HG03095 (cell line): ENCODE measurements around the gene SIDT1.
"Not testable (repeated sequence)": the region's sequence is repeated elsewhere in the genome, so short reads cannot be mapped to it uniquely, and the experiment has no call there.

ENCODE experiments used
- ATAC-seq: cut with Tn5 transposase; IDR thresholded peaks from one replicate; pipeline ENCODE4 v1.9.1; 2021; ENCODE audit warnings: moderate library complexity; ENCODE audit not compliant: unreplicated experiment

Gene SIDT1

DNA sequence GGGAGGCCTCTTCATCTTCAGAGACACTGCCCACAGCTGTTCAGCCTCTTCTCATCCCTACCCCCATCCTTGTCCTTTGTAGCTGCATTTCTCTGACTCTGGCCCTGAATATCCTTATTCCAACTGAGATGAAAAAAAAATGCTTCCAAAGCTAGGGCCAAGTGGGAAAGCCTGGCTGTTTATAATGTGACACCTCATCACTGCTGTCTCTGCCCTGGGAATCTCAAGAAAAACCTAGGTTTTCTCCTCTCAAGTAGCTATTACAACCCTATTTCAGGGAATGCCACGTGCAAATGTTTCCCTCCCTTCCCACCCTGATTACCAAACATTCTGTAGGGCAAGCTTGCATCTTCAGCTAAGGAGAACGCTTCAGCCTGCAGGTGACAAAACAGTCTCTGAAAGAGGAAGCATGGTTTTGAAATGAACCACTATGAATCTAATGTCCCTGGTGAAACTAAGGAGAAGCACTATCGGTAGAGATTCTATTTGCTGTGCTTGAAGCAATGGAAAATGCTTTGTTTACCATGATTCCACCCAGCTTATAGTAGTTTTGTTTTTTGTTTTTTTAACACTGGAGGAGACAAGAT is 98.7 kb downstream of the SIDT1 start:
- ATAC-seq = no peak

DNA sequence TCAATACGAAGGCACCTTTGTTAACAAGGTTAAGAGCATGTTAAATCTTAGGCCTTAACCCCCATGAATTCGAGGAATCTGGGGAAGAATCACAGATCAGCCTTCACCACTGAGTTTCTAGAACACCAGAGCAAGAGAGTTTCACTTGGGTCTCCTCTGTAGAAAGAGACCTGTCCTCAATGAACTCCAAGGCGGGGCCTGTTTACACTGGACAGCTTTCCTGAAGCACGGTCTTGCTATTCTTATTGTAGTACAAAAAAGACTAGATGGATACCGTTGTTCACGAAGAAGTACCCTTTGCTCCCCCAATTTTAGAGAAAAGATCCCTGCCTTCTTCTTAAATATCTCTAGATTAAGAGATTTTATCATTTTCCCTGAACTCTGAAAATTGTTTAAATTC is 99.2 kb downstream of the SIDT1 start:
- no peak for ATAC-seq

DNA sequence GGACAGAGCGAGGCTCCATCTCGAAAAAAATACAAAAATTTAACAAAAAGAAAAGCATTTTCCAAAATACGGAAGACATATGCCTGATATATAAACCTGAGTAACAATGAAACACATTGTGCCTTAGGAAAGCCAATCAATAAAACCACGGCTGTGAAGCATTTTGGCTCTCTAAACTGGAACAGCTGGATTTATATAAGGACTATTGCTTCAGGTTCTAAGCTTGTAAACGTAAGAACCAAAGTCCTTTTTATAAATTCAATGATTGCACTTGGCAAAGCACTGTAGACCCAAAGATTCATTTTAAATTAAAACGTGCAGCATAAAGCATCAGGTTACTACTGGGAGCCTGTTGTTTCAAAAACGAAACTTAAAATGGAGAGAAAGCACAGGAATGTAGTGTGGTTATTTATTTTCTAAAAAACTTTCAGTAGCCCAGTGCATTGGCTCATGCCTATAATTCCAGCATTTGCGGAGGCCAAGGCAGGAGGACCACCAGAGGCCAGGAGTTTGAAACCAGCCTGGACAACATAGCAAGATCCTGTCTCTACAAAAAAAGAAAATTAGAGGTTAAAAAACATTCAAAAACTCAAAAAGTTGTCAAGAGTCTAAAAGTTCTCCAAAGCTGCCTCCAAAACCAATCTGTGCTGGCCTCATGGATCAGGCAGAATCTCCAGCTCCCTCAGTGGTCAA is 102.6 kb downstream of the SIDT1 start:
- ATAC-seq = no peak

DNA sequence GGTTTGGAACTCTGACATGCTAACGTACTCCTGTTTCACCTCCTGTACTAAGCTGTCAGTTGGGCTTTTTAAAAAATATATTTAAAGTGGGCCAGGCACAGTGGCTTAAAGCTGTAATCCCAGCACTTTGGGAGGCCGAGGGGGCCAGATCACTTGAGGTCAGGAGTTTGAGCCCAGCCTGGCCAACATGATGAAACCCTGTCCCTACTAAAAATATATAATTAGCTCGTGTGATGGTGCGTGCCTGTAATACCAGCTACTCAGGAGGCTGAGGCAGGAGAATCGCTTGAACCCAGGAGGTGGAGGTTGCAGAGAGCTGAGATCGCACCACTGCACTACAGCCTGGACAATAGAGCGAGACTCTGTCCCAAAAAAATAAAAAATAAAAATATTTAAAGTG is 103.7 kb downstream of the SIDT1 start:
- not testable (repeated sequence) for ATAC-seq

DNA sequence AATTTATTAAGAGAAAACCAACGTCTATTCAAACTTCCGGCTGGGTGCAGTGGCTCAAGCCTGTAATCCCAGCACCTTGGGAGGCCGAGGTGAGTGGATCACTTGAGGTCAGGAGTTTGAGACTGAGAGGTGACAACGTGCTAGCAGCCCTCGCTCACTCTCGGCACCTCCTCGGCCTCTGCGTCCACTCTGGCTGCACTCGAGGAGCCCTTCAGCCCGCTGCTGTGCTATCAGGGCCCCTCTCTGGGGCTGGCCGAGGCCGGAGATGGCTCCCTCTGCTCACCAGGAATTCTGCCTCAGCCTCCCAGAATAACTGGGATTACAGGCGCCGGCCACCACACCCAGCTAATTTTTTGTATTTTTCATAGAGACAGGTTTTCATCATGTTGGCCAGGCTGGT is 105.4 kb downstream of the SIDT1 start:
- no peak for ATAC-seq

DNA sequence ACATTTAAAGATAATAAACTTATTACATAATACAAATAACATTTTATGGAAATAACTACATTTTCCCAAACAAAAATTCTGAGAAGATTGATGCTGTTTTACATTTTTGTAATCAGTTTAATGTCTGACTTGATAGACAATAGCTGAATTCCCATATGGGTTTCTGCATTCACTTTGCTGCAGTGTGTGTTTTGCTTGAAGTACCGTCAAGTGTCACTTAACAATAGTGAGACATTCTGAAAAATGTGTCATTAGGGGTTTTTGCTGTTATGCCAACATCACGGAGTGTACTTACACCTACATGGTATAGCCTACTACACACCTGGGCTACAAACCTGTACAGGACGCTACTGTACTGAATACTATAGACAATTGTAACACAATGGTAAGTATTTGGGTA is 106.6 kb downstream of the SIDT1 start:
- no peak for ATAC-seq

DNA sequence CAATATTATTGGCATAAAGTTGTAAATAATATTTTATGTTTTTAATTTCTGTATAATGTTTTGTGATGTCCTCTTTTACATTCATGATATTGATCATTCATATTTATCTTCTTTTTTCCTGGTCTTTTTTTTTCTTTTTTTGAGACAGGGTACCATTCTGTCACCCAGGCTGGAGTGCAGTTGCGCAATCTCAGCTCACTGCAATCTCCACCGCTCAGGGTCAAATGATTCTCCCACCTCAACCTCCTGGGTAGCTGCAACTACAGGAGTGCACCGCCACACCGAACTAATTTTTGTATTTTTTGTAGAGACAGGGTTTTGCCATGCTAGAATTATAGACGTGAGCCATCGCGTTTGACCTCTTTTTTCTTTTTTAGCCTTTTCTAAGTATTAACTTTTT is 111.2 kb downstream of the SIDT1 start:
- ATAC-seq = no peak

DNA sequence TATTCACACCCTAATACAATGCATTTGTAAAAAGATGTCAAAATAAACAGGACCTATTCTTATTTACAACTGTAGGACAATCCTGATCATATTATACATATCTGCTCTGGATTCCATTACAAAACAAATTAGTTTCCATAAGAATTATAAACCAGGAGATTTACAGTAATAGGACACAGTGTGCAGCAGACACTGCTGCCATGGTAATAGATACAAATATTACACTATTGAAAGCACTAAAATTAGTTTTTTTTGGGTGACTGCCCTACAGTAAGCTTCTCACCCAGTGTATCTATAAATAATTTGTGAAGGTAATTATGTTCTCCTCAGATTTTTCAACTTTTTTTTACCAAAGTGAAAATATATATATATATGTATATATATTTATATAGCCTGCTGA is 116.2 kb downstream of the SIDT1 start:
- ATAC-seq = no peak

DNA sequence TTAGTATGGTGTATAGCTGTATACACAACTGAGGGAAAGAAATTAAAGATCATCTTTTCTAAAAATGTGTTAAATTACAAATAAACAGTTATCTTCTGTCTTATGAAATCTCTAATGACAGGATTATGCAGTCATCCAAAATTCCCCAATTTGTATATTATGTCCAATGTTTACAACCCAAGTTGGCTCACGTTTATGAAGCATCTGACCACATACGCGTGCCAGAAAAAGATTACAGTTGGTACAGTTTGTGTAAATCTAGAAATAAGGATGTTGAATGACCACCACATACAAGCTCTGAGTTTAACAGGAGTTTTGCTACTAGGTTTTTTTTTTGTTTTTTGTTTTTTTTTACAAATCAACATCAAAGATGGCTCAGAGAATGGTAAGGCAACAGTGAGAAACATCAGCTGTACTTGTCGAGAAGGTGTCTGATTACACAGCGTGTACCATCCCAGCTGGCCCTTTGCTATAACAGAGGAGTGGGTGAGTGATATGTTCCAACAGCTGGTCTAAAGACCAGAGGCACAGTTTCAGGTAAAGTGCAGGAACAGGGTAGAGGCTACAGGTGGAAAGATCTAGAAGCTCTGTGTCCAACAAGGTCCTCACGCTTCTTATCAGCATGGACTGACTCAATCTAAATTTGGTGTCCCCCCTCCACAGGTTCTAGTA is 117.0 kb downstream of the SIDT1 start:
- no peak for ATAC-seq

DNA sequence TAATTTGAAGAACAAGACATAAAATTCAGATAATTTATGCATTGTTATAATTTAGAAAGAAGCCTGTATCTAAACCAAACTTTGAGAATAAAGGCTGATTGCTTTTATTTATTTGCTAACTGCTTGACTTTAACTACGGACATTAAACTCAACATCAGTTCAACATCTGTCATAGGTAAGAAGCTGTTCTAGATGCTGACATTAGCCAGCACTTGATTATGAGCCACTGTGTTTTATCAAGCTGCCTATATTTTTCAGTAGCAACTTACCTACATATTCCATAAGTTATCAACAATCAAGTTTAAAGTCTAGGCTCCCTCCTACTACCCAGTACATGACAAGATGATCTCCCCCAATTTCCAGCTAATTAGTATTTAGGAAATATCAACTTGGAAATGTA is 122.0 kb downstream of the SIDT1 start:
- no peak for ATAC-seq

DNA sequence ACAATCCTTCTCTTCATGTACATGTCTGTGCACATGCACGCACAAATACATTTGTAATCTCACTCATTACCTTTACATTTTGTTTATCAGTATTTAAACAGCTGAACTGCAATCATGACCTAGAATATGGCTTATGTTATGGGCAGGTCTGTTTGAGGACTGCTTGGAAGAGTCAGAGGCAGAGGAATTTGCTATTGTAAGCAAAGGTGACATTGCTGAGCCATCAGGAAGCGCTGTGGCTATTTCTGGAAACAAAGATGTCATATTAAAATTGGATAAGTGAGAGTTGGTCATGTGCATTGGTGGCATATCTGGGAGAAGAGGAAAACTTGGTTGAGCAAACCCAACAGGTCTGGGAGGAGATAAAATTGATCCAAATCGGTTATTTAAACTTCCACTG is 122.5 kb downstream of the SIDT1 start:
- ATAC-seq = no peak

DNA sequence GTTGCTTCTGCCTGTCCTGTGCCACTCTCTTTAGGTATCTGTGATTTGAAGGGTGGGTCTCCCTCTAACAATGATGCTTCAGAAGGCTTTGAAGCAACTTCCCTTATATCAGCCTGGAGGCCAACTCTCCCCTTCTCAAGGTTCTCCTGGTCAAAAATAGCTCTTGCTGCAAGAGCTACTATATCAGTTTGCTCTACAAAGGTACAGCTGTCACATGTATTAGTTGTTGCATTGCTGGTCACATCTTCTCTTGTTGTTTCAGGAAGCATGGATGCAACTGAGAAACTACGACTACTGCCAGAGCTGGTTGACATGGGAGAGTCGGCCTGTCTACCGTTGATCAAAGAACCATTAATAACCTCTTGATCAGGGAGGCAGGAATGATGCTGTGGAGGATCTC is 125.8 kb downstream of the SIDT1 start:
- no peak for ATAC-seq

DNA sequence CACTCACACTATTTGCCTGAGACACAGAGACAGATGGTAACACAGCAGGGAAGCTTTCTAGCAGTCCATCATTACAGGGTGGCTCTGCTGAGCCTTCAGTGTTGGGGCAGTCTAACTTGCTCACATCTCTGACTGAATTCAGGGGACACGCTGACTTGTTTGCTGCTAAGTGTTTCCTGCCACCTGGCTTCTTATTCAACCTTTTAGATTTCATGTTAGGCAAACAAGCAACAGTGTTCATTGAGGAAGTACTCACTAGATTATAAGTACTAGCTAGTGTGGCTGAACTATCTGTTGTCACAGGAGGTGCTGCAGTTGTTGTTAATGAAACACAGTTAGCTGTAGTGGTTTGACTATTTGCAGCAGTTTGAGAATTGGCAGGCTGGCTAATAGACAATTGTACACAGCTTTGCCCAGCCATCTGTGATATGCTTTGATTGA is 126.8 kb downstream of the SIDT1 start:
- no peak for ATAC-seq

DNA sequence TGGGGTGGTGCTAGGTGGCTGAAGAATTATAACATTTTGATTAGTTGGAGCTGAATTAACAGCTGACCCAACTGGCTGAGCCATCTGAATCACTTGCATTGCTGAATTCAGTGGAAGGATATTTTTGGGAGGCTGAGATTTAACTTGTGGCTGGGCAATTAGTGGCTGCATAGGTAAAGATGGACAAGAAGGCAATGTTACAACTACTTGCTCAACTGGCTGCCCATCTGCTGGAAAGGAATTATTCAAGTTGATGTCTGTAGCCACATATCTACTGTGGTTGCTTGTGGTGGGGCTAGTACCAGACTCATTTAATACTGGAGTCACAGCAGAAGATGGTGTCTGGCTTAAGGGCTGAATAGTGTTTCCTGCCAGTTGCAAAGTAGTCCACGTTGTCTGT is 127.6 kb downstream of the SIDT1 start:
- no peak for ATAC-seq

DNA sequence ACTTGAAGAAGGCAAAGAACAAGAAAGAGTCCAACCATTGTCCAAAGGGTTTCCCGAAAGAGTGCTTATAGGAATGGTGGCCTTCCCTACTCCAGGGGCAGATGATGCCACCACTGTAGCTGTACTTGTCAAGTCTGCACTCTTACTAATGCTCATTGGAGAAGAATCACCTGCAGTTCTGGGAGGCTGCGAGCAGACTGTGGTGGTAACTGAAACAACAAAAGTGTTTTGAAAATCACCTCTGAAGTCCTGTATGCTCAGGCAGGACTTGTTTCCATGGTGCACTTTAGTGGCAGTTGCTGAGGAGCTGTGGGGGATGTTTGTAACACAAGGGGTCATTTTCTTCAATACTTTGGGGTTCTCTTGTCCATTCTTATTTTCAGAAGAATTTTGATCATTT is 128.1 kb downstream of the SIDT1 start:
- no peak for ATAC-seq

DNA sequence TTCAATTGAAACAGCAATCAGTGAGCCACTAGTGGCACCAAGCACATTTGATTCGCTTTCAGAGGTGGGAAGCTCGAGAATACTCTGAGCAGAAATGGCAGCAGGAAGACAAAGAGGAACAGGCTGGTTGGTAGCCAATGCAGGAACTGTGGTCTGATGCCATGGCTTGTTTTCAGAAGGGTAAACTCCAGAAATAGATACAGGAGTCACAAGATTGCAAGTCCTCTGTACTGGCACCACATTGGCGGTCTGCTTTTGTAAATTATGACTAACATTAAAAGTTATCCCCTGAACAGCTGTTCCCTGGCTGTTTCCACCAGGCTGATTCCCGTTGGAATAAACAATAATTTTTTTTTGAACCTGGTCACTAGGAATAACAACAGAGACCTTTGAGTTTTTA is 128.5 kb downstream of the SIDT1 start:
- ATAC-seq = no peak

DNA sequence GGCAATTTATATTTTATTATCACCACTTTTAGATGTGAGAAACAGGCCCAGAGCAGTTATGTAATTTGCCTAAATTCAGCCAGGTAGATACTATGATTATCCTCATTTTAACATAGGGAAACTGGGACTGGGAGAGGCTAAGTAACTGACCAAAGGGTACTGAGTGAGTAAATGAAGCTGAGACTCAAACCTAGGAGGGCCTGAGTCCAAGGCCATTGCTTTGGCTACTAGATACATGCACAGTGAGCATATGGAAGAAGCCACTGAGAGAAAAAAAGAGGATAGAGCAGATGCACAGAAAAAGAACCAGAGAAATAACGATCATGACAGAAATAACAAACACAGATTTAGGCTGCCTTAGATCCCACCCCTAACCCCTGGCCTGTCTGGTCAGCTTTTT is 130.5 kb downstream of the SIDT1 start:
- no peak for ATAC-seq

DNA sequence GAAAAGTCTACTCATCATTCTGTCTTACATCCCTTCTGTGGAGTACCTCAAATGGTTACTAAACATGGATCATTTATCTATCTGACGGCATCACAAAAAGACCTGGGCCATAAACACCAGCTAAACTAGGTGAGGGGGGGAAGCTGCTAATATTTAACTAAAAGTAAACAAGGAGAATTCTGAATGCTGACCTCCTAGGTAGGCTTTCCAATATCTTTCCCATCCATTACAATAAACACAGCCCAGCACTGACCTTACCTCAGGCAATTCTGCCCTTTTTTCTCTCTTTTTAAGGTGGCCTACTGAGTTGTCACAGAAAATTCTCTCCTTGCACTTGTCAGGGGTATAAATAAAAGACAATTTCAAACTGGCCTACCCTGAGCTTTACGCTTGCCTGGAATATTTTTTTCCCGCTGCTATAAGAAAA is 131.0 kb downstream of the SIDT1 start:
- ATAC-seq = no peak

DNA sequence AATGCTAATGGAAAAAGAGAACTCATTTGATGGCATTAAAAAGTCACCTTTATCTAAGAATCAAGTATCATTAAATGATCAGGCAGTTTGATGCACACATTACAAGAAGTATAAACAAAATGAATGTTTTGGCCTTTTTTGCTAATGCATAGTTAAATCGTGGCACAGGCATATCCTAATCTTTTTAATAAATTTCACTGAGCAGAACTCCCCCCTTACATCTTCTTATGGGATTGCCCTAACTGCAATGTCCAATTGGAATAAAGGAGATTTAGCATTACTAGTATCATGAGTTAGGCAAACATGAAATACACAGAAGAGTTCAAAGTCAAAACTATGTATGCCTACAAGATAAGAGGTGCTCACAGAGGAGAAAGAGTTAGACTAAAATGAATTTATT is 131.4 kb downstream of the SIDT1 start:
- ATAC-seq = no peak

DNA sequence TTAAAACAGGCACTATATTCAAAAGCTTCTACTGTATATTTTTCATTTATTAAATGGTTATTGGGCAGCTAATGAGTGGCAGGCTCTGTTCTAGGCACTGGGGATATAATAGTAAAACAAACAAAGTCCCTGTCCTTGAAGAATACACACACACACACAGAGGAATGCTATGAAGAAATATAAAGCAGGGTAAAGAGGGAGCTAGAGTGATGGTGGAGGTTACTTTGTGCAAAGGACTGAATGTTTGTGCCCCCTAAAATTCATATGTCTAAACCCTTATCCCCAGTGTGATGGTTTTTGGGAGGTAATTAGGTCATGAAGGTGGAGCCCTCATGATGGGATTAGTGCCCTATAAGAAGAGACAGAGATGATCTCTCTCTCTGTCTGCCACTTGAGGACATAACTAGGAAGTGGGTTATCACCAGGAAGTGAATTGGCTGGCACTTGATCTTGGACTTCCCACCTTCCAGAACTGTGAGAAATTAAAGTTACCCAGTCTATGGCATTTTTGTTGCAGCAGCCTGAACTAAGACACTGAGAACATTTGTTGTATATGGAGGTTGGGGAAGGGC is 132.3 kb downstream of the SIDT1 start:
- ATAC-seq = no peak

DNA sequence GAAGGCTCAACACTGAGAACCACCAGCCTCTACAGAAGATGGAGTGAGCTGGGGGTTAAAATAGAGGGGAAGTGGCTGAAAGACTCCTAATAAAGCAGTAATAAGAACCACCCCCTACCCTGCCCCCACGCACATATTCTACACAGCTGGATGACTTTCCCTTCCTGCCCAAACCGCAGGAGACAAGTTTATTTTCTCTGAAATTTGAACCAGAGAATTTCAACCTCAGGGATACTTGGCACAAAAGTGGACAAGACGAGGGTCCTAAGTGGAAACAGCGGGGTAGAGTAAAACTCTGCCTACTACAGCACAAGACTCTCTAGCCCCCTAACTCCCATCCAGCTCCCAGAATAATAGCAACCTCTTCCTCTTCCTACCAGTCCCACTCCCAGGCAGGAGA is 135.7 kb downstream of the SIDT1 start:
- no peak for ATAC-seq

DNA sequence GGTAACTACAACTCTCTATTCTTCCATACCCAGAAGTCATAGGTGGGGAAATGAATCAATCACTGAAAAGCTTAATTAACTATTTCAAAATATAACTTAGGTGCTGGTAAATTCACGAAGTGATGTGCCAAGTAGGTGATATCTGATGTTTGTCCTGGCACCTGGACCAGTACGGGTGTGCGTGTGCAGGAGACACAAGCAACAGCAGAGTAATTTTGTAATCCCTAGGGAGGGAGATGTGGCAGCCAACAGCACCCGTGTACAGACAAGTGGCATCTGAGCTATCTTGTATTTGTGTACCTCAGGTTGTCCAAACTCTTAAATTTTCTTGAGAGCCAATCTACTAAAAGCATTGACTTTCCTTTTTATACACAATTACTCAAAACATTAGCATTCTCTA is 141.2 kb downstream of the SIDT1 start:
- no peak for ATAC-seq
